ENCODE data around the gene TRAF3.

TRAF3 gene

GRCh38 chr14:102776761-102777710 is at the start of gene TRAF3:
TSS of gene TRAF3 (plus strand) at chr14:102777449. CDS start at chr14:102870202, 92,753 bp downstream.
- peak; percentile 75 to 76 for DNase-seq (ENCODE audit: low read depth in 2 of 2)

GRCh38 chr14:102728501-102728900 is 48.7 kb upstream of the TRAF3 start:
- no peak for DNase-seq (ENCODE audit: low read depth in 2 of 2)

- no peak for DNase-seq (ENCODE audit: low read depth in 2 of 2)
Observed at GRCh38 chr14:102729268-102729667, 48.0 kb upstream of the TRAF3 start.

- no peak for DNase-seq (ENCODE audit: low read depth in 2 of 2)
Observed at GRCh38 chr14:102729825-102730224, 47.4 kb upstream of the TRAF3 start.

GRCh38 chr14:102731101-102731870 is 46.0 kb upstream of the TRAF3 start:
- no peak for DNase-seq (ENCODE audit: low read depth in 2 of 2)

- DNase-seq (ENCODE audit: low read depth in 2 of 2), result no peak
Observed at GRCh38 chr14:102731871-102732800, 45.1 kb upstream of the TRAF3 start.

GRCh38 chr14:102732924-102733323 is 44.3 kb upstream of the TRAF3 start:
- no peak for DNase-seq (ENCODE audit: low read depth in 2 of 2)

DNA sequence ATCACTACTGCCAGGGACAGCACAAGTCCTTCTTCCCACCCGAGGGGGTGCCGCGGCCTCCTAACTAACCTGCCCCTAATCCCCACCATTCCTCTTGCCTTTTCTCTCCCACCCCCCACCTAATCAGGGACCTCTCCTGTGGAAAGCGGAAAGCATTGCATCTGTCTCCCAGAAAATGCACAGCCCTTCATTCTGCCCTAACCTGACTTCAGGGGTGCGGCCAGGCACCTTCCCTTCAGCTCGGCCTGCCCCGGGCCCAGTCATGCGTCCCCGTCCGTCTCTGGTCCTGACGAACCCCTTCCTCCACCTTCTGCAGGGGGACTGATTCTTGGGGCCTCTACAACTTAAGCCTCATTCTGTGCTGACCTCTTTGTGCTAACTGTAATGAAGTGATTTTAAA is 43.9 kb upstream of the TRAF3 start:
- DNase-seq (ENCODE audit: low read depth in 2 of 2), result no peak

DNA sequence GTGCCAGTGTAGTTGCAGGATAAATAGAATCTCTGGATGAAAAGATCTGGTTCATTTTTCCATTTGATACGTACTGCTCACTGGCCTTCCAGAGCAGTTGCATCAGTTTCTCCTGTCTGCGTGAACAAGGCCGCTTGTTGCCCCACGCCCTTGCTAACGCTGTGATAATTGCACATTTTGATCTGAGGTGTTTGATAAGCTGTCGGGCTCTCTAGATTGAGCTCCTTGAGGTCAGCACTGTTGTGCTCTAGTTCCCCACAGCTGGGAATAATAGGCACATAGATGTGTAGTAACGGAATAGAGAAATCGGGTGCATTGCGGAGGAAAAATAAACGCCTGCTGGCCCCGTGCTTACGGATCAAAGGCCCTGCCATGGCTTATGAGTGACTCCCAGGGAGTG is 42.8 kb upstream of the TRAF3 start:
- DNase-seq (ENCODE audit: low read depth in 2 of 2), result no peak

DNA sequence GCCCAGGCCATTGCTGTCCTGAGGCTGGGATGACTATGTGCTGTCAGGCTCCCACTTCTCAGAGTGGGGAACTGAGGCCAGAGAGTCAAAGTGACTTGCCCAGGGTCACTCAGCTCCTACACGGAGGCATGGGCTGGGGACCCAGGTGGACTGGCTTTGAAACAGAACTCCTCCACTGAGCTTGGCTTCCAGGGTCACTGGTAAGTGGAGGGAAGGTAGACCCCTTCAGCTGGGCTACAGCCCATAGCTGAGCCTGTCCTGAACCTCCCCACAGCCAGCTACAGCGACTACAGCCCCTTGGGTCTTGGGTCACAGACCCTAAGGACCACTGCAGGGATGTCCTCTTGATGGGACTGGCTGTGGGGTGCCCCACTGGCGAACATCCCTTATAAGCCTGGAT is 40.3 kb upstream of the TRAF3 start:
- DNase-seq (ENCODE audit: low read depth in 2 of 2), result no peak

DNA sequence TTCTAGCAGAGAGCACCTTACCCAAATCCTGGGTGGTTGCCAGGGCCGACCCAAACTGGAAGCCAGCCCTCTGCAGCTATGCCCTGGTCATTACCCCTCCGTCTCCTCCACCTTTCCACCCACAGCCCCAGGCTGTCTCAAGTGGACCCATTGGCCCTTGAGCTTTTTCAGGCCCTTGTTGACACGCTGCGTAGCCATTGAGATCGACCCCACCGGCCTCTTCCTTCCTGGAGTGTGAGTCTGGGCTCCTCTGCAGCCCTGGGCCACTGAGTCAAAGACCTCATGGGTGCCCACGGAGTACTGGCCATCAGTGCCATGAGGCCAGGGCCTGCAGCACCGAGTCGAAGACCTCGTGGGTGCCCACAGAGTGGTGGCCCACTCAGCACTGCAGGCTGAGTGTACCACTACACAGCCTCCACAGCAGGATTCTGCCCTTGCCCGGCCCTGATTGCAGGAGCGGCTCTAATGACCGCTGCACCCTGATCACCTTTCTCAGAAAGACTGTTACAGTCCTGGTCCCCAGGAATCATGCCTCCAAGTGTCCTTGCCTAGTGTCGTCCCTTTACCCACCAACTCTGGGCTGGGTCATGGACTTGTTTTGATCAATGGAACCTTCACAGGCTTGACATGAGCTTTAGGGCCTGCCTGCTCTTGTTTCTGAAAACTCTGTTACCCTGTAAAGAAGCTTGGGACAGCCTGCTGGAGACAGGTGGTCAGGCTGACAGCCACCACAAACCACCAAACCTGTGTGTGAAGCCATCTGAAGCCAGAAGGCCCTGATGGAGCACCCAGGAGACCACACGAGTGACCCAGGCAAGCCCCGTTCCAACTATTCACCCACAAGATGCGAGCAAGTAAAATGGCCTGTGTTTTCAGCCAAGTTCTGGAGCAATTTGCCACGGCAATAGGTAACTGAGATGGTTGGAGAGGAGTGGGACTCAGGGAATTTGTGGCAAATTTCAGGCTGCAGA is 39.6 kb upstream of the TRAF3 start:
- DNase-seq (ENCODE audit: low read depth in 2 of 2), result no peak

DNA sequence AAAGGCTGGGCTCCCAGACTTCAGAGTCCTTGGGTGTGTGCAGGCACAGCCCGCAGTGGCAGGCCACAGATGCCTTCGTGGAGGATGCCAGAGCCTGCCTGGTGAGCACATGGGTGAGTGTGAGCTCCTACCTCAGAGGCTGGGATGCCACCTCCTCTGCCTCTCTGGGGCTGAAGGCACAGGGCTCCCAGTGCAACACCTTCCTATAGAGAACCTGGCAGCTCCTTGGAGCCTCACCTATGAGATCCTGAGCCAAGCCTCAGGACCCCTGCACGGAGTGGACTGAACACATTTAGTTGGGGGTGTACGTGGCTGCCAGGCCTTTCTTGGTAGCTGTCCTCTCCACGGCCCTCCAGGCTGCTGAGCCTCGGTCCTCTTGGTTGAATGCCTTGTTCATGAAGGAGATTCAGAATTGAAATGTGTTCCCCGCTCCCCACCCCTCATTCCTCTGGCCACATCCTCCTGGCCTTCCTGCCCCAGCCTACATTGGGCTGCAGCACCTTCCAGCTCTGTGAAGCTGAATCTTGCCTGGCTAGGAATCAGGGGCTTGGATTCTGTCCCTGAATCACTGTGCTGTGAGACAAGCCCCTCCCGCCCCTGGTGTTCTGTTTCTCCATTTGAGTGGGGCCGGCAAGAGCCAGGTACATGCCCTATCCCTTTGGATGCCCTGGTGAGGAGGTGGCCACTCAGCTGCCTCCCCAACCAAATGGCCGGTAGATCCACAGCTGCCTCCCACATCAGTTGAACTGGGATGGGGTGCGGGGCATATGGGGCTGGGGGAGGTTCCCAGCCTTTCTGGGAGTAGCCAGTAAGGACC is 38.7 kb upstream of the TRAF3 start:
- DNase-seq (ENCODE audit: low read depth in 2 of 2), result no peak

GRCh38 chr14:102739190-102739469 is 38.1 kb upstream of the TRAF3 start:
- no peak for DNase-seq (ENCODE audit: low read depth in 2 of 2)

GRCh38 chr14:102746634-102747438 is 30.4 kb upstream of the TRAF3 start:
- DNase-seq (ENCODE audit: low read depth in 2 of 2), result no peak

GRCh38 chr14:102748806-102749205 is 28.4 kb upstream of the TRAF3 start:
- no peak for DNase-seq (ENCODE audit: low read depth in 2 of 2)

- no peak for DNase-seq (ENCODE audit: low read depth in 2 of 2)
Observed at GRCh38 chr14:102749393-102750305, 27.6 kb upstream of the TRAF3 start.

GRCh38 chr14:102750376-102750775 is 26.9 kb upstream of the TRAF3 start:
- no peak for DNase-seq (ENCODE audit: low read depth in 2 of 2)

DNA sequence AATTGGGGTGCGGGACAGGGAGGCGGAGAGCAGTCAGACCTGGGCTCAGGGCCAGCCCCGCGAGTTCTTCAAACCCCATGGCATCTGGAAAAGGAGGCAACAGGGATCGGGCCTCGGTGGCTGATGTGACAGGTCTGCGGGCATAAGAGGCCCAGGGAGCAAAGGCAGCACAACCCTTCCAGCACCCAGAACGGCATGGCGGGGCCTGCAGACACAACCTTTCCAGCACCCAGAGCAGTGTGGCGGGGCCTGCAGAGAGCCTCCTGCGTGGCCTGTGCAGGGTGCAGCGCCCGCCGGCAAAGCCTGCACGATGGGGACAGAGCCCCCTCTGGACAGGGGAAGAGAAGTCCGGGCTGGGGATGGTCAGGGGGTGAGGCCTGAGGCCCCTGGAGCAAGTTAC is 26.2 kb upstream of the TRAF3 start:
- no peak for DNase-seq (ENCODE audit: low read depth in 2 of 2)

All from stimulated activated CD8-positive, alpha-beta memory T cell treated with anti-CD3 and anti-CD28 coated beads, Interleukin-2, amount 100 ng/mL, for 48 hours (primary cell).